Measurements from ENCODE around the gene CABLES2. TPM values are rescaled to one million over a fixed set of nuclear protein-coding genes. Genes with fewer than 3 reads are reported as not detected.

The CABLES2 gene
- total and polyA plus RNA-seq, 9 of the 15 experiments (the other 6 are each of a cell fraction or from before 2014, with no cell fraction given), result 0.46 to 4.2 (median 1.6) TPM

GRCh38 chr20:62387219-62387913 lies 19.7 kb downstream of the CABLES2 start (continued):
- TF ChIP-seq ZNF407 (IDR thresholded peaks at IDR 0.05; ENCODE audit: low read depth), result 0 out of 2 replicates have a peak, but pooled peaks have one; percentile 24
- TF ChIP-seq MYNN (IDR thresholded peaks at IDR 0.05), result no peak
- no peak for TF ChIP-seq MYNN (CRISPR knock-in tag; IDR thresholded peaks at IDR 0.05)
- no peak for TF ChIP-seq SRSF3 (IDR thresholded peaks at IDR 0.05; ENCODE audit: insufficient read depth, low read length)
- peak; percentile 55 to 65; a peak in 2 of 4 replicates for TF ChIP-seq MLLT1 (IDR thresholded peaks at IDR 0.05)
- no peak for TF ChIP-seq NR2C2 (CRISPR knock-in tag; IDR thresholded peaks at IDR 0.05)
- peak; percentile 97 for TF ChIP-seq NR2C2 (tag; IDR thresholded peaks at IDR 0.05)
- TF ChIP-seq ZNF57 (CRISPR knock-in tag; IDR thresholded peaks at IDR 0.05), result 0 out of 2 replicates have a peak, but pooled peaks have one; percentile 22
- no peak for TF ChIP-seq CBX1 (IDR thresholded peaks at IDR 0.05; ENCODE audit: low read depth)
- no peak for TF ChIP-seq ZNF551 (CRISPR knock-in tag; IDR thresholded peaks at IDR 0.05)
- TF ChIP-seq PCBP1 (IDR thresholded peaks at IDR 0.05; ENCODE audit: low read depth, low read length, poor library complexity, severe bottlenecking), result peak; percentile 5
- no peak for TF ChIP-seq ZNF277 (CRISPR knock-in tag; IDR thresholded peaks at IDR 0.05; ENCODE audit: borderline replicate concordance)
- no peak for TF ChIP-seq CBFA2T2 (conservative IDR thresholded peaks at IDR 0.05)
- no peak for TF ChIP-seq RFX1 (IDR thresholded peaks at IDR 0.05)
- no peak for TF ChIP-seq ZKSCAN1 (IDR thresholded peaks at IDR 0.05; ENCODE audit: low read depth, low read length)
- no peak for TF ChIP-seq SIN3B (IDR thresholded peaks at IDR 0.05; ENCODE audit: low read depth)
- no peak for TF ChIP-seq ZNF224 (CRISPR knock-in tag; IDR thresholded peaks at IDR 0.05)

All from K562 (cell line).